ENCODE results near the gene NIPAL1.
"Not testable (repeated sequence)": the region's sequence is repeated elsewhere in the genome, so short reads cannot be mapped to it uniquely, and the experiment has no call there.

The NIPAL1 gene

DNA sequence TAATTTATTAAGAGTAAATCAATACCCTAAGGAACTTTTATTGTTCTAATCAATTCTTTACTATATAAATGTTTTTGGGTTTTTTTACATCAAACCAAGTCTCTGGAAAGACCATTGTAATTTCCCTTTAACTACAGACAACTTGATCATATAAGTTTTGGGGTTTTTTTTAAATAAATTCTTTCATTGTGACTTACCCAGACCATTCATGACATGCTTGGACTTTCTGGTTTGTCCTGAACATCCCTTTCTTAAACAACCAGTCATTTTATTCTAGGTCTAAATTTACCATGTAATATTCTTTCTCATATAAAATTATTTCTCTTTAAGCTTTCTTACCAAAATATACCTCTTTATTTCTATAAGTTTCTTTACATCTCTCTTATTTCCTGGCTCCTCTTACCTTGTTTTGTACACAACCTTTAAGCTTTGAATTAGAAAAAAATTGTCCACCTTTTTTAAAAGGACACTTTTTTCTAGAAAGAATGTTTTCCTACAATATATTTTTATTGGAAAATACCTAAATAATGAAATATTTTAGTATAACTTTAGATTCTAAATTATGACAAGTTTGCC is 8.5 kb upstream of the NIPAL1 start:
- Histone ChIP-seq H3K36me3 (ENCODE audit: control insufficient read depth, low read length) (no peaks in the 10 kb centered on the region), H3K27ac (ENCODE audit: low read depth, low read length) (no peak overlapping the region), H3K9me2 (replicated peaks; ENCODE audit: control insufficient read depth, low read length) (no peaks in the 10 kb centered on the region), H3K4me3 (ENCODE audit: low read length) (no peak overlapping the region), H3K4me1 (ENCODE audit: control insufficient read depth, low read length) (peaks cover 7% of the 10 kb centered on the region), H3K9me3 (ENCODE audit: control insufficient read depth, insufficient read depth, low read length) (peaks cover 14% of the 10 kb centered on the region), H3K79me2 (ENCODE audit: control insufficient read depth, low read length) (no peaks in the 10 kb centered on the region), H3K4me2 (ENCODE audit: low read length) (no peak overlapping the region), H3F3A (ENCODE audit: control insufficient read depth, insufficient read depth) (no peaks in the 10 kb centered on the region), H3K27me3 (ENCODE audit: control insufficient read depth, low read length) (no peaks in the 10 kb centered on the region), H4K20me1 (ENCODE audit: control insufficient read depth, insufficient read depth, low read depth, low read length) (no peaks in the 10 kb centered on the region)
- no peak for TF ChIP-seq EZH2phosphoT487 (IDR thresholded peaks at IDR 0.05; ENCODE audit: borderline replicate concordance, low read length)
- TF ChIP-seq, protein P1, sequence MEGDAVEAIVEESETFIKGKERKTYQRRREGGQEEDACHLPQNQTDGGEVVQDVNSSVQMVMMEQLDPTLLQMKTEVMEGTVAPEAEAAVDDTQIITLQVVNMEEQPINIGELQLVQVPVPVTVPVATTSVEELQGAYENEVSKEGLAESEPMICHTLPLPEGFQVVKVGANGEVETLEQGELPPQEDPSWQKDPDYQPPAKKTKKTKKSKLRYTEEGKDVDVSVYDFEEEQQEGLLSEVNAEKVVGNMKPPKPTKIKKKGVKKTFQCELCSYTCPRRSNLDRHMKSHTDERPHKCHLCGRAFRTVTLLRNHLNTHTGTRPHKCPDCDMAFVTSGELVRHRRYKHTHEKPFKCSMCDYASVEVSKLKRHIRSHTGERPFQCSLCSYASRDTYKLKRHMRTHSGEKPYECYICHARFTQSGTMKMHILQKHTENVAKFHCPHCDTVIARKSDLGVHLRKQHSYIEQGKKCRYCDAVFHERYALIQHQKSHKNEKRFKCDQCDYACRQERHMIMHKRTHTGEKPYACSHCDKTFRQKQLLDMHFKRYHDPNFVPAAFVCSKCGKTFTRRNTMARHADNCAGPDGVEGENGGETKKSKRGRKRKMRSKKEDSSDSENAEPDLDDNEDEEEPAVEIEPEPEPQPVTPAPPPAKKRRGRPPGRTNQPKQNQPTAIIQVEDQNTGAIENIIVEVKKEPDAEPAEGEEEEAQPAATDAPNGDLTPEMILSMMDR (IDR thresholded peaks at IDR 0.05; ENCODE audit: low read depth, low read length, poor library complexity, severe bottlenecking): no peak

GRCh38 chr4:48010906-48011305 is 5.7 kb upstream of the NIPAL1 start:
- not testable (repeated sequence) for H4K20me1 ChIP-seq (ENCODE audit: control insufficient read depth, insufficient read depth, low read depth, low read length); H3K9me2 ChIP-seq (replicated peaks; ENCODE audit: control insufficient read depth, low read length); H3K27ac ChIP-seq (ENCODE audit: low read depth, low read length); H3K9me3 ChIP-seq (ENCODE audit: control insufficient read depth, insufficient read depth, low read length); H3K4me3 ChIP-seq (ENCODE audit: low read length); H3F3A ChIP-seq (ENCODE audit: control insufficient read depth, insufficient read depth); H3K4me2 ChIP-seq (ENCODE audit: low read length); H3K79me2 ChIP-seq (ENCODE audit: control insufficient read depth, low read length); H3K27me3 ChIP-seq (ENCODE audit: control insufficient read depth, low read length); H3K36me3 ChIP-seq (ENCODE audit: control insufficient read depth, low read length)
- peaks cover 14% of the 10 kb centered on the region for H3K4me1 ChIP-seq (ENCODE audit: control insufficient read depth, low read length)

DNA sequence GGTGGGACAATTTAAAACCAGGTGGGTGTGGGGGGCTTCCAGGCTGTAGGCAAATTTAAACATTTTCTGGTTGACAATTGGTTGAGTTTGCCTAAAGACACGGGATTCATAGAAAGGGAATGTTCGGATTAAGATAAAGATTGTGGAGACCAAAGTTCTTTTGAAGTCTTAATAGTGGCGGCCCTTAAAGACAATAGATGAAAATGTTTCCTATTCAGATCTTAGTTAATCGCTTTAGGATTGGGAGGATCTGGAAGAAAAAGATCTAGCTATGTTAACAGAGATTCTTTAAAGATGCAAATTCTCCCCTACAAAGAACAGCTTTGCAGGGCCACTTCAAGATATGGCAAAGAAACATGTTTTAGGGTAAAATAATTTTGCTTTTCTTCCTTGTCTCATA is 4.8 kb upstream of the NIPAL1 start:
- Histone ChIP-seq H3K9me3 (ENCODE audit: control insufficient read depth, insufficient read depth, low read length) (peaks cover 9% of the 10 kb centered on the region), H3K4me3 (ENCODE audit: low read length) (no peak overlapping the region), H3K4me2 (ENCODE audit: low read length) (no peak overlapping the region), H3K9me2 (replicated peaks; ENCODE audit: control insufficient read depth, low read length) (no peaks in the 10 kb centered on the region), H3K4me1 (ENCODE audit: control insufficient read depth, low read length) (peaks cover 17% of the 10 kb centered on the region), H3K36me3 (ENCODE audit: control insufficient read depth, low read length) (no peaks in the 10 kb centered on the region), H3K79me2 (ENCODE audit: control insufficient read depth, low read length) (no peaks in the 10 kb centered on the region), H3K27ac (ENCODE audit: low read depth, low read length) (no peak overlapping the region), H3K27me3 (ENCODE audit: control insufficient read depth, low read length) (peaks cover under 1% of the 10 kb centered on the region), H3F3A (ENCODE audit: control insufficient read depth, insufficient read depth) (no peaks in the 10 kb centered on the region), H4K20me1 (ENCODE audit: control insufficient read depth, insufficient read depth, low read depth, low read length) (no peaks in the 10 kb centered on the region)
- TF ChIP-seq EZH2phosphoT487 (IDR thresholded peaks at IDR 0.05; ENCODE audit: borderline replicate concordance, low read length): no peak
- TF ChIP-seq, protein P1 (IDR thresholded peaks at IDR 0.05; ENCODE audit: low read depth, low read length, poor library complexity, severe bottlenecking): no peak

GRCh38 chr4:48012824-48013223 is 3.7 kb upstream of the NIPAL1 start:
- H3K9me3 ChIP-seq (ENCODE audit: control insufficient read depth, insufficient read depth, low read length): peaks cover 4% of the 10 kb centered on the region; the same call in 1 of the 2 replicates
- H3K27me3 ChIP-seq (ENCODE audit: control insufficient read depth, low read length): peaks cover 10% of the 10 kb centered on the region
- H4K20me1 ChIP-seq (ENCODE audit: control insufficient read depth, insufficient read depth, low read depth, low read length): no peaks in the 10 kb centered on the region
- no peaks in the 10 kb centered on the region for H3F3A ChIP-seq (ENCODE audit: control insufficient read depth, insufficient read depth)
- no peaks in the 10 kb centered on the region for H3K9me2 ChIP-seq (replicated peaks; ENCODE audit: control insufficient read depth, low read length)
- H3K27ac ChIP-seq (ENCODE audit: low read depth, low read length): no peak overlapping the region
- H3K4me3 ChIP-seq (ENCODE audit: low read length): no peak overlapping the region
- H3K4me1 ChIP-seq (ENCODE audit: control insufficient read depth, low read length): peaks cover 25% of the 10 kb centered on the region
- no peak overlapping the region for H3K4me2 ChIP-seq (ENCODE audit: low read length)
- H3K79me2 ChIP-seq (ENCODE audit: control insufficient read depth, low read length): no peaks in the 10 kb centered on the region
- TF ChIP-seq, protein P1 (IDR thresholded peaks at IDR 0.05; ENCODE audit: low read depth, low read length, poor library complexity, severe bottlenecking): no peak
- TF ChIP-seq EZH2phosphoT487 (IDR thresholded peaks at IDR 0.05; ENCODE audit: borderline replicate concordance, low read length): no peak
- no peaks in the 10 kb centered on the region for H3K36me3 ChIP-seq (ENCODE audit: control insufficient read depth, low read length)

All from DOHH2 (cell line).